ENCODE results near the gene IGFN1. TPM values are rescaled to one million over a fixed set of nuclear protein-coding genes. Genes with fewer than 3 reads are reported as not detected.

Gene IGFN1
- total RNA-seq, 1 donor from 2014 or later, result 0.21 TPM

DNA sequence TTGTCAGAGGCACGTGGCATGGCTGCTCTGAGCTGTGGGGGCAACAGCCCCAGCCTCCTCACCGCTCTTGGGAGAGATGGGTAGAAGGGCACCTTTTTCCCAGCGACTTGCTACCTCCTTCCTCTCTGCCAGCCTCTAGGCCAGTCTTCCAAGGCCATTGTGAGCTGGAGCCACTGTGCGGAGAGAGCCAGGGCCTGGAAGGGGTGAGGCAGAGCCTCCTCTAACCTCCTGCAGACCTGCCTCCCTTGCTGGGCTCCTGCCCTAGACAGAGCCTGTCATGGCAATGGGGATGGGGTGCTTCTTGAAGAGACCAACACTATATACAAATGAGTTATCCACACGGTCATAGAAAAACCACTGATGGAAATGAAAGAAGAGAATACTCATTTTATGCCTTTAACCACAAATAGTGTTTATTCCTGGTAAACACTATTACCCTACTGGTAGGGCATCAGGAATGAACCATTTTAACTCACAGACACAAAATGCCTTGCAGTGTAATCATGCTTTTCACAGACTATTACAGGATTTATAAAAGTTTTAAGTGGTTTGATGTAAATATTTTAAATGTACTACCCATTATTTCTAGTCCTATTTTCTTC lies 5.0 kb upstream of the IGFN1 start:
- no peak for DNase-seq

DNA sequence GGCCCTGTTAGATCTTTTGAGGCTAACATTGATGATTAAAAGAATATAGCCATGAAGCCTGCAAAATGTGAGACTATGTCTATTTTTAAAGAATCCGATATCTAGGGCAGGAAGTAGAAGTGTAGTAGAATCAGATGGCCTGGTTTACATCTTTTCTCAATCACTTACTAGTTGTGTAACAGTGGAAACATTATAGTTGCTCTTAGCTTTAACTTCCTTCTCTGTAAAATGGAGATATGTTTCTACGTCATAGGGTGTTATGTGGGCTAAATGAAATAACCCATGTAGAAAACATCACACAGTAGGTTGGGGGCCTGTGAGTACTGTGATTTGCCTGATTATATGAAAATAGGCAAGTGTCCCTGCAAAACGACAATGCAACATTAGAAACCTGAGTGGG lies 4.4 kb upstream of the IGFN1 start:
- no peak for DNase-seq

DNA sequence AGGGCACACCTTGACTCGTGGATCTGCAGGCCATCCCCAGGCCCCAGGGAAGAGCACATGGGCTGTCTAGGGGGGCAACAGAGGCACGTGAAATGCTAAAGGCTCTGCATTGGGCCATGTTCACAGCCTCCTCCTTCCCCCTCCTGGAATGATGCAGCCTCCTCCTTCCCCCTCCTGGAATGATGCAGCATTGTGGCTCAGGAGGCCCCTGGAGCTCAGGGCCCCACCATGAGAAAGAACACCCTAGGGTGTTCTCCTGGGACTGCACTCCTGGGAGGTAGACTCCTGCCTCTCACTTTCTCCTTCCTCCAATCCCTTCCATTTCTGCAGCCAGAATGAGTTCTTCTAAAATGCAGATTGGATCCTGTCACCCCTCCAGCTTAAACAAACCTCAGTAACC lies 1.5 kb upstream of the IGFN1 start:
- DNase-seq, result no peak

DNA sequence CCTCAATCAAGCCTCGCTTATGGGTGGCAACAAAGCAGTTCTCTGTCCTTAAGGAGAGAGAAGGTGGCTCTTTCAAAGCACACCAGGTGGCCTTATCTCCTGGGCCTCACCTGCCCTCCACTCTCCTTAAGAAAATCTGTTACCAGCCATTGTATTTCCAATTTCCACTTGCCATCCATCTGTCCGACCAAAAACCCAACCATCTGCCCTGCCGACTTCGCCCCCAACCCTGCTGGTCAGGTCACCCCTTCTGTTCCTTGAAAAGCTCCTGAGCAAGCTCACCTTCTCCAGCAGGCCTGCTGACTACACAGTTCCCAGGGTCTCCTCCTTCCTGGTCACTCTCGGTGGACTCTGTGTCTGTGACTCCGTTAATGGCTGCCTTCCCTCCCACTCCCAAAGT lies 619 bp upstream of the IGFN1 start:
- no peak for DNase-seq

DNA sequence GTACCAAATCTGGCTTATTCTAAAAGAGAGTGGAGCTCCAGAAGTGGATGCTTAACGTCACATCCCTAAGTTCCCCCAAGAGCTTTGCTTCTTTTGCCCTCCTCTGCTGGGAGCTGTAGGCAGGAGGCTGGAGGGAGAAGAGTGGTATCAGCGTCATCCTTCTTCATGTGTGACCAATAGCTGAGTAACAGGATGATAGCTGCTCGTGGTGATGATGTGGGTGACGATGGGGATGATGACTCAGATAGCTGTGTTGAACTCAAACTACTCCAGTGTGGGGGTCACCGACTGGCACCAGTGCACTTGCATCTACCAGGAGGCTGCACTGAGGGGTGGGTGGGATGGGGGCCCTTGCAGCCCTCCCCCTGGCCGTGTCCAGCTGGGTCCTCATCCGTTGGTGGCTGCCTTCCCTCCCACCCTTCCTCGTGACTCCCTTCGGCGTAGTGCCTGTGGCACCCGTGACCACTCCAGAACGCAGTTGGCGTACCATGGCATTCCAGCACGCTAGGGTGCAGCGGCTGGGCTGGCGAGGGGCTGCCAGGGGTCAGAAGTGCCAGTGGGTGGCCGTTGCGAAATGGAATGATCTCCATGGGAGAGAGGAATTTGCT lies 1.1 kb downstream of the IGFN1 start:
- DNase-seq, result no peak

DNA sequence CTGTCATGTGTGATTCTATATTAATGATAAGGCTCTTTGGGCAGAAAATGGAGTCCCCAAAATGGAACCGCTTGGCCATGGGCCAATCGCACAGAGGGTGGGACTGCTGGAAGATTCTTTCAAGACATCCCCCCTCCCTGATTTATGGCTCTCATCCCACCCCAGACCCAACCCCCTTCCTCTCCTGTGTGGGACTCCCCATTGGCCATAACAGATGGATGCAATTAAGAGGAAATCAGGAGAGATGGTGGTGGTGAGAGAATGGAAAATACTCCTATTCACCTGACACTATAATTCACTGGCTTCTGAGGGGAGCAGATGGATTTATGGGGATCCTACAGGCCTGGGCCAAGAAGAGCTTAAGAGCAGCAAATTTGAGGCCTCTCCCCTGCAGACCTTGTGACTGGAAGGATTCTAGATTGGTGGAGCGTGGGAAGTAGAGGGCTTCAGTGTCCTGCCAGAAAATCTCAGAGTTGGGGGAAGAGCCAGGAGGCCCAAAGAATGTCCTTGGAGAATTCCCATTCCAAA lies 1.7 kb downstream of the IGFN1 start:
- DNase-seq, result peak; percentile 70

DNA sequence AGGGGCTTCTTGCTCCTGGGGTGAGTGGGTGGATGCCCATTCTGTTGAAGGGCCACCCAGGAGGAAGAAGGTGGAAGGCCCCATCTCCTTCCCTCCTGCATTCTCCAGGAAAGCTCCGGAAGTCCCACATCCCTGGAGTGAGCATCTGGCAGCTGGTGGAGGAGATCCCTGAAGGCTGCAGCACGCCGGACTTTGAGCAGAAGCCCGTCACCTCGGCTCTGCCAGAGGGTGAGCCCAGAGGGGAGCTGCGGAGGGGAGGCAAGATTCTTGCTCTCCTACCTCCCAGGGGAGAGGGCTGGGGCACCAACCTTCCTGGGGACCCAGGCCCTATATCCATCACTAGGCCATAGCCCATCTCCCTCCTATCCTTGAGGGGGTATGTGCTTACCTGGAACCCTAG lies 3.4 kb downstream of the IGFN1 start:
- DNase-seq, result no peak

DNA sequence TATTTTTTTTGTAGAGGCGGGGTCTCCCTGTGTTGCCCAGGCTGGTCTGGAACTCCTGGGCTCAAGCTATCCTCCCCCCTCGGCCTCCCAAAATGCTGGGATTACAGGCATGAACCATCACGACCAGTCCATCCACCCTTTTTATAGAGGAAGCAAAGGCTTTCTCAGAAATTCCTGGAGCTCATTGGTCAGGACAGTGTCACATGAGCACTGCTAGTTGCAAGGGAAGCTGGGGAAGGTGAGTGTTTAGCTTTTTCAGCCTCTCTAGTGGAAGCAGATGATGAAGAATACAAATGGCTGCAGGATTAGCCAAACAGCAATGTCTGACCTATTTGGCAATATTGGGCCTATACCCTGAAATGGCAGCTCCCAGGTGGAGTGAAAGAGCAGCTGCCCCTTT lies 8.0 kb downstream of the IGFN1 start:
- no peak for DNase-seq

DNA sequence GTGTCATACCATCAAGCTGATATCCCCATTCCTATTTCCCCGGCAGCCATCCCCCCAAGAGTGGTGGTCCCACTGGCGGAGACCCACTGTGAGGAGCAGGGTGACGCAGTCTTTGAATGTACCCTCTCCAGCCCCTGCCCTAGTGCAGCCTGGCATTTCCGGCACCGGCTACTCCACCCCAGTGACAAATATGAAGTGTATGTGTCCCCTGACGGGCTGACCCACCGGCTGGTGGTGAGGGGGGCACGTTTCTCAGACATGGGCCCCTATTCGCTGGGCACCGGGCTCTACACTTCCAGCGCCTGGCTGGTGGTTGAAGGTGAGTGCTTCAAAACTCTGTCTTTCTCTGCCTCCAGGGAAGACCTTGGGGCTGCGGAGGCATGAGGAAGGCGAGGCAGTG lies 14.4 kb downstream of the IGFN1 start:
- no peak for DNase-seq

DNA sequence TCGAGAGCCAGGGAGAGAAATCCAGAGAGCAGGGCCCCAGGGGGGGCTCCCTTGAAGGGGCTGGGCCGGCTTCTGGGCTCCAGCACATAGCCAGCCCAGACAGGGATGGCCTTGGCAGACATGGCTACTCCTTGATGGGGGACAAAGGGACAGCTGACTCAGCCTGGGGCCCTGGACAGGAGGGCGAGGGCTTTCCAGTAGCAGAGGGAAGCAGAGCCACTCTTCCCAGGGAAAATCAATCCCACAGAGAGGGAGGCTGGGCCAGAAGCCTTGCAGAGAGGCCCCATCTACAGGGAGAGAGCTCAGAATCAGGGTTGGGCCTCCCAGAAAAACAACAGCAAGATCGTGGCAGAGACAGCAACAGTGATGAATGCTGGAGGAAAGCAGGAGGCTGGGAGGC lies 15.6 kb downstream of the IGFN1 start:
- peak; percentile 28 for DNase-seq

DNA sequence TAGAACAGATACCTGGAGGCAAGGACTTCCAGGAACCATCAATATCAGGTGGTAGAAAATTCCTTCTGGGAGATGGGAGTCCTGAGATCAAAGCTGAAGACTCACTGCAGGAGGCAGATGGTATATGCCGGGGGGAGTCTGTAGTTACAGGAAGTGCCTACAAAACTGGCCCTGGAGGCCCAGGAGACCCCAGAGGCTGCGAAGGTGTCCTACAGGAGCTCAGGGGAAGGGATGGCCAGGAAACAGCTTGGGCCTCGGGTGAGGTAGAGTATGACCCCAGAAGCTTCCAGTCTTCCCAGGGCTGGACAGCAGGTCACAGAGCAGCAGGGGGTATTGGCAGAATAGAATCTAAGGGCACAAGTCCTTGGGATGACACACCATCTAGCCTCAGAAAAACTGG lies 16.4 kb downstream of the IGFN1 start:
- no peak for DNase-seq

DNA sequence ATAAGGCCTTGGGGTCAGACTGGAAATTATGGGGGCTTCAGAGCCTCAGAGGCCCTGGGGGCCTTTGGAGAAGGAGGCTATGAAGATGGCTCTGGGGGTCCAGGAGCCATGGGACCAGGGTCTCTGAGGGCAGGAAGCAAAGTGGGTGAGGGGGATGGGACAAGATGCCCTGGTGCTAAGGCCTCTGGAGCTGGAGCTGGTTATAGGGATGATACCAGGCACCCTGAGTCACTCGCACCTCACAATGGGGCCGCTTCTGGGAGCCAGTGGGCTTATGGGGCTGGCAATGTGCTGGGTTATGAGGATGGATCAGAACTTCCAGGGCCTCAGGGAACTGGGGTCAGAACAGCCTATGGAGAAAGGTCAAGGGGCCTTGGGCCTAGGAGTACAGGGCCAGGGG lies 17.6 kb downstream of the IGFN1 start:
- DNase-seq, result no peak

DNA sequence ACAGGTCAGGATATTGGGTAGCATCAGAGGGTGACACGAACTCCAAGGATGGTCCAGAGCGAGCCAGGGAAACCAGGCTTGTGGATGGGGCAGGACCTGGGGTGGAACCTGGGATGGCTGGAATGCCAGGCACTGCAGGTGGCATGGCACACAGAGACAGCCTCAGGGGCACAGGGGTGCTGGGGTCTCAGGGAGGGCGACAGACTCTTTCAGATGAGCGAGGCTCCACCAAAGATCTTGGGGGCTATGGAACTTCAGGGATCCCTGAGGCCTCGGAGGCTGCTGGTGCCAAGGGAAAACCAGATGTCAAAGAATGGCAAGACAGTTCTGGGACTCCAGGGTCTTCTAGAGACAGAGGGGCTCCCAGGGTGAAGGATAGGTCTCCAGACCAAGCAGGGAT lies 21.4 kb downstream of the IGFN1 start:
- no peak for DNase-seq

DNA sequence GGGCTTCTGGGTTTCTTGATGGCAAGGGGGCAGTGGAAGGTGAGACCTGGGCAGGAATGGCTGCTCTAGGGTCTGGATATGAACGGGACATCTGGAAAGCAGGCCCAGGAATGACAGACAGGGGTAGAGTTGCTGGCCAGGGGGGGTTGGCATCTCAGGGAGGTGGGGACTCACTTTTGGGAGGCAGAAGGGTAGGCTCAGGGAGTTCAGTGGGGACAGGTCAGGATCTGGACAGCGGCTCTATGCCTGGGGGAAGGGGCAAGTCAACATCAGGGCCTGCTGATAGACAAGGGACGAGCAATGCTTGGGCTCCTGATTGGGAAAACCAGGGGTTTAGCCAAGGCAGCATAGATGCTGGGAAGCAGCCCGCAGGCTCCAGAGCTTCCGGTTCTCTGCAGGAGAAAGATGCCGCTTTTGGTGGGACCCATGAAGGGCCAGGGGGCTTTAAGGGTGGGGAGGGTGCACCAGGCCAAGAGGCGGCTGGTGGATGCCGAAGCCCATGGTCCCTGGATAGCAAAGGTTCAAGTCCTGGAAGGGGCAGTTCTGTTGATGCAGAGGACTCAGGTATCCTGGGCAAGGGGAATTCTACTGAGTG lies 21.9 kb downstream of the IGFN1 start:
- DNase-seq, result no peak

DNA sequence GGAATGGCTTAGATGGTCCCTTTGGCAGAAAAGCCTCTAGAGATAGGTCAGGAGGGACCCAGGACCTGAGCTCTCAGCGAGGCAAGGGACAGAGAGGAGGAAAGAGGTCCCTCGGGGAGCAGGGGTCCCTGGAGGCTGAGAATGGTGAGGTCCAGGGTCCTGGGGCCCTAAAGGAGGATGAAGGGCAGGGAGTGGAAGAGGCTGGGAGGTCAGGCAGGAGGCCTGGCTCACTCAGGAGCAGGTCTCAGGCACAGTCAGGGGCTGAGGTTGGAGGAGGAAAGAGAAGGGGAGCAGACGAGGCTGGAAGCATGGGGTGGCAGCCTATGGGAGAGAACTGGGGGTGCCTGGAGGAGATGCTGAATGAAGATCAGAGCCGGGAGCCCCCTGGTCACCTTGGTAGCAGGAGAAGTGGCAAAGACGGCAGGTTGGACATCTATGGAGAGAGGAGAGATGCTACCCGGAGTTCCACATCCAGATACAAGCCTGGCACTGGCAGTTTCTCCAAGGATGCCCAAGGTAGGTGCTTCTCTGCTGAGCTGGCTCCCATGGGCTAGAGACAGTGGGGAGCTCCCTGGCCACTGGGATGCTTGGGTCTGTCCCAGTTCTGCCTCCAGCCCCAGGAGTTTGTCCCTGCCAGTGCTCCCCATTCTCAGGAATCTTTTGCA lies 22.6 kb downstream of the IGFN1 start:
- no peak for DNase-seq

DNA sequence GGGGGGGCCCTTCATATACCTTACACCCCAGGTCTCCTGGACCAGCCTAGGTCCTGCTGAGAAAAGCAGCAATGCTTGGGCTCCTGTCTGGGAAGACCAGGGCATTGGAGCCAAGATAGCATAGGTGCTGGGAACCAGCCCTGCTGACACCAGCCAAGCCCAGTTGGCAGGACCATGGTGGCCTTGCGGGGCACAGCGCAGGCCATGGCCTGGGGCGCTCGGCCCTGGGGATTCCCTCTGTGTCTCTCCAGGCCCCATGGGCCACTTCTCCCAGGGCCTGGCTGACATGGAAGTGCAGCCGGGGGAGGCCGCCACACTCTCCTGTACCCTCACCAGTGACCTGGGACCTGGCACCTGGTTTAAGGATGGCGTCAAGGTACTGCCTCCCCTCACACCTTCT lies 23.3 kb downstream of the IGFN1 start:
- DNase-seq, result no peak

DNA sequence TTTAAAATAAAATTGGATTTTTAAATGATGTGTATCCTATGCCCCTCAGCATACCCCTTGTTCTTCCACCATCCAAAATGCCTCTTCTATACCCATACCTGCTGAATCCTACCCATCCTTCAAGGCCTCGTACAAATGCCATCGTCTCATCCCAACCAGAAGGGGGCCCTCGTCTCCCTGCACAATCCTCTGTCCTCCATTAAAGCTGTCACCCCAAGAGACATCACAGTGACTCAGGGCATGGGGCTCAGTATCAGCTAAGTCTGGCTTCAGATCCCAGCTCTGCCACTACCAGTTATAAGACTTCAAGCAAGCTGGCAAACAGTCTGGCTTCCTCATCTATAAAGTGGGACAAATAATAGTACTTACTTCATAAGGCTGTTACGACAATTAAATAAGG lies 23.8 kb downstream of the IGFN1 start:
- DNase-seq, result no peak

DNA sequence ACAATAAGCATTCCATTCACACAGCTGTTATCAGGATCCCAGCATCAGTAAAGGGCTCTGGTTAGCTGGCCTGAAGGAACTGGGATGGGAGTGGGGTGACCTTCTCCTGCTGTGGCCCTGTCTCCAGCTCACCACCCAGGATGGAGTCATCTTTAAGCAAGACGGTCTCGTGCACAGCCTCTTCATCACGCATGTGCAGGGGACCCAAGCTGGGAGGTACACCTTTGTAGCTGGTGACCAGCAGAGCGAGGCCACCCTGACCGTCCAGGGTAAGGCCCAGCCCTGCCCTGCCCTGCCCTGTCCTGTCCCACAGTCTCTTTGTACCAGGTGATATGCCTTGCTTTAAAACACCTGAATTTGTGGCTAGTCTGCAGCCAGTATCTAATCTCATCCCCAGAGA lies 24.3 kb downstream of the IGFN1 start:
- no peak for DNase-seq

DNA sequence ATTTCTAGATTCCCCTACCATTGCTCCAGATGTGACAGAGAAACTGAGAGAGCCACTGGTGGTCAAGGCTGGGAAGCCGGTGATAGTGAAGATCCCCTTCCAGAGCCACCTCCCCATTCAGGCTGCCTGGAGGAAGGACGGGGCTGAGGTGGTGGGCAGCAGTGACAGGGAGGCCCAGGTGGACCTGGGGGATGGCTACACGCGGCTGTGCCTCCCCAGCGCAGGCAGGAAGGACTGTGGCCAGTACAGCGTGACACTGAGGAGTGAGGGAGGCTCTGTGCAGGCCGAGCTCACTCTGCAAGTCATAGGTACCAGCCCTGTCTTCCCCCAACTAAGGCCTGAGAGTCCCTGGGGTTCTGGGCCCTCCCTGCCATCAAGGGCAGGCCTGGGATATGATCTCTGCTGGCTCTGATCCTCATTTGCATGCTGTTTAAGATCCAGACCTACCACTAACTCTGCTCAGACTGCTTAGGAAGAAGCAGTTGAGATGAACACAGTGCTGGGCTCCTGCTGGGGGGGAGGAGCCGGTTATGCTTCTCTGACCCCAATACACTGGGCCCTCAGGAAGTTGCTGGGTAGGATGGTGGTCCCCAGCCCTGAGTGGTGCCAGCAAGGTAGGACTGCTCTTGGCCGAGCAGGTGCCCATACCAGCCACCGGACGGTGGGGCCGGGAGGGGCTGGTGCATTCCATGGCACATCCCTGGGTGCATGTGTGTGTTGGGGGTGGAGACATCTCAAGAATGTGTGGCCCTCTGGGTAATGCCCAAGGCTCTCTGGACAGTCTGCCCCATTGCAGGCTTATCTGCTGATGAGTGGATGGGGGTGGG lies 25.1 kb downstream of the IGFN1 start:
- DNase-seq, result no peak

DNA sequence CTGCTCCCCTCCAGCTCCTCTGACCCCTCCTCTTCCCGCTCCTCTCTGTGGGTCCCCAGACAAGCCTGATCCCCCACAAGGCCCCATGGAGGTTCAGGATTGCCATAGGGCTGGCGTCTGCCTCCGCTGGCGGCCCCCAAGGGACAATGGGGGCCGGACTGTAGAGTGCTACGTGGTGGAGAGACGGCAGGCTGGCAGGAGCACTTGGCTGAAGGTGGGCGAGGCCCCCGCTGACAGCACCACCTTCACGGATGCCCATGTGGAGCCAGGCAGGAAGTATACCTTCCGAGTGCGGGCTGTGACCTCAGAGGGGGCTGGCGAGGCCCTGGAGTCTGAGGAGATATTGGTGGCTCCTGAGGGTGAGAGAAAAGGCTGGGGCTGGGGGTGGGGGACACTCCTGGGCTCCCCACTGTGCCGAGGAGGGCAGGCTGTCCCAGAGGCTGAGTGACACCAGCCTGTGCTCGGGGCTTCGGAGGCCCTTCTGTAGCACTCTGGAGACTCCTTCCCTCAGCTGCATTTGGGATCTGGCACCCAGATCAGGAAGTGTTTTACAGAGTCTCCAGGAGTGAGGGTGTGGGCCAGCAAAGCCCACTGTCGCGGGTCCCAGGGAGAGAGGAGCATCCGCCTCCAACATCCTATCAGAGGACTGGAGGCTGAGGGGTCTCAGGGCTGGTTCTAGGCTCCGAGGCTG lies 25.9 kb downstream of the IGFN1 start:
- DNase-seq, result no peak

DNA sequence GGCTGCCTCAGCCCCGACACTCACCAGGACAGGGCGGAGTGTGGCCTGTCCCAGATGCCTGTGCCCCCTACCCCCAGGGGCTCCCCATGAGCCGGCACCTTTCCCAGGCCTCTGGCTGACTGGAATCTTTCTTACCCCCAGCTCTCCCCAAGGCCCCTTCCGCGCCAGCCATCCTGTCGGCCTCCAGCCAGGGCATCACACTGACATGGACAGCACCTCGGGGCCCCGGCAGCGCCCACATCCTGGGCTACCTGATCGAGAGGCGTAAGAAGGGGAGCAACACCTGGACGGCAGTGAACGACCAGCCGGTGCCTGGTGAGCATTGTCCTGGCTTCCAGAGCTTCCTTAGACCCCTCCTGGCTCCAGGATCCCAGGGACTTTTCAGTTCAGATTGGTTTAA lies 26.5 kb downstream of the IGFN1 start:
- no peak for DNase-seq

DNA sequence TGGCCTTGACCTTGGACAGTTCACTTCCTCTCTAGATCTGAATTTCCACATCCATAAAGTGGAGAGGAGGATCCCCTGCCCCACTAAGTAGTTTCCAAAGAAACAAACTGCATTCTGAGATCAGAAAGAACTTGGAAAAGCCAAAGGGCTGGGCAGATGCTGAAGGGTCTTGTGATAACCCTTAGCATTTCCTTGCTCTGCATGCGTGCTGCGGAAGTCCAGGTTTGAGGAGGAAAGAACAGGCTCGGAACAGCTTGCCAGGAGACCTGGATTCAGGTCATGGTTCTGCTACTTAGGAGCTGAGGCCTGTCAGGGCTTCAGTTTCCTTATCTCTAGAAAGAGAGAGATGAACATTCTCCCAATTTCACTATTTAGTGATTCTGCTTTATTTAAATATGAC lies 27.2 kb downstream of the IGFN1 start:
- no peak for DNase-seq
